OCI-LY1 (cell line): Measurements from ENCODE around the gene WDR17.
"Not testable (repeated sequence)": the region's sequence is repeated elsewhere in the genome, so short reads cannot be mapped to it uniquely, and the experiment has no call there.

Experiments
- H2AFZ ChIP-seq: fragments of 200-600 bp; sonication (generic), shearing (Covaris generic); 2 replicates; pipeline ENCODE4 v1.6.0; 2014; ENCODE audit warnings: antibody characterized with exemption, mild to moderate bottlenecking, low read length
- H3F3A ChIP-seq: fragments of 200-600 bp; sonication (generic), shearing (Covaris generic); 2 replicates; pipeline ENCODE4 v1.6.0; 2014; ENCODE audit warnings: mild to moderate bottlenecking, antibody characterized with exemption, low read length, moderate library complexity; ENCODE audit not compliant: insufficient read depth
- H3K27ac ChIP-seq: fragments of 200-600 bp; sonication (generic); 2 replicates; pipeline ENCODE4 v1.5.1; 2014; ENCODE audit warnings: low read length, mixed run types, mild to moderate bottlenecking, low read depth; ENCODE audit not compliant: poor library complexity, severe bottlenecking
- H3K27me3 ChIP-seq: fragments of 200-600 bp; sonication (generic); 2 replicates; pipeline ENCODE4 v1.6.0; 2014; ENCODE audit warnings: antibody characterized with exemption, mild to moderate bottlenecking, low read length, moderate library complexity; ENCODE audit not compliant: insufficient read depth
- H3K36me3 ChIP-seq: fragments of 200-600 bp; sonication (generic); 2 replicates; pipeline ENCODE4 v1.6.1; 2014; ENCODE audit warnings: mild to moderate bottlenecking, antibody characterized with exemption, low read length, moderate library complexity, mixed read lengths; ENCODE audit not compliant: insufficient read depth
- H3K4me1 ChIP-seq: fragments of 200-600 bp; sonication (generic); 2 replicates; pipeline ENCODE4 v1.5.1; 2014; ENCODE audit warnings: mild to moderate bottlenecking, low read length, moderate library complexity; ENCODE audit not compliant: insufficient read depth, severe bottlenecking
- H3K4me2 ChIP-seq: fragments of 200-600 bp; sonication (generic), shearing (Covaris generic); 2 replicates; pipeline ENCODE4 v1.6.1; 2014; ENCODE audit warnings: low read length
- H3K4me3 ChIP-seq: fragments of 200-600 bp; sonication (generic); 2 replicates; pipeline ENCODE4 v1.5.1; 2014; ENCODE audit warnings: low read length, low read depth, mild to moderate bottlenecking, mixed read lengths; ENCODE audit not compliant: poor library complexity, severe bottlenecking
- H3K79me2 ChIP-seq: fragments of 200-600 bp; shearing (Covaris generic); 2 replicates; pipeline ENCODE4 v1.6.1; 2016; ENCODE audit warnings: mixed run types, low read length, mixed read lengths; ENCODE audit not compliant: insufficient read depth
- H3K9ac ChIP-seq: fragments of 200-600 bp; sonication (generic), shearing (Covaris generic); 2 replicates; pipeline ENCODE4 v1.6.1; 2014; ENCODE audit warnings: mild to moderate bottlenecking, low read length, mixed read lengths
- H3K9me2 ChIP-seq: fragments of 200-600 bp; sonication (generic), shearing (Covaris generic); 2 replicates; pipeline ENCODE4 v1.6.1; 2014; ENCODE audit warnings: low read depth, mild to moderate bottlenecking, low read length, mixed read lengths
- H3K9me3 ChIP-seq: fragments of 200-600 bp; shearing (Covaris generic); 2 replicates; pipeline ENCODE4 v1.6.1; 2014; ENCODE audit warnings: low read length, mixed read lengths
- H4K20me1 ChIP-seq: fragments of 200-600 bp; sonication (generic), shearing (Covaris generic); 2 replicates; pipeline ENCODE4 v1.6.0; 2016; ENCODE audit warnings: mild to moderate bottlenecking, low read length; ENCODE audit not compliant: insufficient read depth
- EZH2 ChIP-seq: fragments of 200-600 bp; sonication (generic), shearing (Covaris generic); IDR thresholded peaks from 2 replicates; pipeline ENCODE4 v1.8.0; 2017; ENCODE audit warnings: borderline replicate concordance, mixed run types, mild to moderate bottlenecking, antibody characterized with exemption, low read length, moderate library complexity, mixed read lengths
- TF ChIP-seq, protein P1 (sequence below): fragments of 200-600 bp; sonication (generic), shearing (Covaris generic); IDR thresholded peaks from 2 replicates; pipeline ENCODE4 v1.5.1; 2017; ENCODE audit warnings: mild to moderate bottlenecking, antibody characterized with exemption, low read length, moderate library complexity, mixed read lengths

The WDR17 gene

DNA sequence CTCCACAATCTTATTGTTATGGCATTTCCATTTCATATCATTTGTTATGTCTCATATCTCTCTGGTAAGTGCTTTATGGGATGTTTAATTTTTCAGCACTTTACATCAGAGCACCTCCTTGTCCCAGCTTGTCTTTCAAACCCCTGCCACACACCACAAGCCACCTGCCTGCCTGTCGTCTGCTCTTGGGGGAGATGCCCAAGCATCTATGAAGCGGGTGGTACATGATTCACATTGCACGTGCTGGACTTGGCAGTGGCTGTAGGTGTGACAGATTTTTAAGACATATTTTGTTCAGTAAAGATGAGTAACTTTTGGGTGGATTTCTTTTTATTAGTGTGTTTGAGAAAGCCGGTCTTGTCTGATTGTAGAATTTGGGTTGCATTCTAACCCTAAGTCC is 143.9 kb downstream of the WDR17 start:
- H3K4me2 ChIP-seq, result no peak overlapping the region
- TF ChIP-seq EZH2, result no peak
- TF ChIP-seq, protein P1, sequence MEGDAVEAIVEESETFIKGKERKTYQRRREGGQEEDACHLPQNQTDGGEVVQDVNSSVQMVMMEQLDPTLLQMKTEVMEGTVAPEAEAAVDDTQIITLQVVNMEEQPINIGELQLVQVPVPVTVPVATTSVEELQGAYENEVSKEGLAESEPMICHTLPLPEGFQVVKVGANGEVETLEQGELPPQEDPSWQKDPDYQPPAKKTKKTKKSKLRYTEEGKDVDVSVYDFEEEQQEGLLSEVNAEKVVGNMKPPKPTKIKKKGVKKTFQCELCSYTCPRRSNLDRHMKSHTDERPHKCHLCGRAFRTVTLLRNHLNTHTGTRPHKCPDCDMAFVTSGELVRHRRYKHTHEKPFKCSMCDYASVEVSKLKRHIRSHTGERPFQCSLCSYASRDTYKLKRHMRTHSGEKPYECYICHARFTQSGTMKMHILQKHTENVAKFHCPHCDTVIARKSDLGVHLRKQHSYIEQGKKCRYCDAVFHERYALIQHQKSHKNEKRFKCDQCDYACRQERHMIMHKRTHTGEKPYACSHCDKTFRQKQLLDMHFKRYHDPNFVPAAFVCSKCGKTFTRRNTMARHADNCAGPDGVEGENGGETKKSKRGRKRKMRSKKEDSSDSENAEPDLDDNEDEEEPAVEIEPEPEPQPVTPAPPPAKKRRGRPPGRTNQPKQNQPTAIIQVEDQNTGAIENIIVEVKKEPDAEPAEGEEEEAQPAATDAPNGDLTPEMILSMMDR, result no peak

DNA sequence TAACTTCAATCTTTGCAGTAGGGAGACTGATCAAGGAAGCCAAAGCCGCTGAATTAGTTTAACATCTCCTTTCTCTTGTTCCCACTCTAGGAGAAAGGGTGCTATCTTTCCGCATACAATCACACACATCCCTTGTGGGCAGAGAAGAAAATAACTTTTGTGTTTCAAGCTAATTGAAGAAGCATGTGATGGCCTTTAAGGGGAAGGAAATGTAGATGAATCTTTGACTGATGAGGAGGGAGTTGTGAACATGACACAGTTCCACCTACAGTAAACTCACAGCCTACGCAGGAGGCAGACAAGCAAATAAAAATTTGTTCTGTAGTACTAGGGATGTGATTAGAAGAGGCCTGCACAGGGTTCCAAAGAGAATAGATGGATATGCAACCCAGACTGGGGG is 144.5 kb downstream of the WDR17 start:
- no peaks in the 10 kb centered on the region for H3K36me3 ChIP-seq
- H3K9me2 ChIP-seq, result no peaks in the 10 kb centered on the region
- H3F3A ChIP-seq, result no peaks in the 10 kb centered on the region
- H3K4me3 ChIP-seq, result no peak overlapping the region
- H3K4me2 ChIP-seq, result no peak overlapping the region
- H3K9me3 ChIP-seq, result no peaks in the 10 kb centered on the region
- H3K9ac ChIP-seq, result no peak overlapping the region
- no peaks in the 10 kb centered on the region for H3K79me2 ChIP-seq
- H4K20me1 ChIP-seq, result no peaks in the 10 kb centered on the region
- no peak overlapping the region for H3K27ac ChIP-seq
- H3K27me3 ChIP-seq, result no peaks in the 10 kb centered on the region
- no peak overlapping the region for H2AFZ ChIP-seq
- no peak for TF ChIP-seq EZH2
- TF ChIP-seq, protein P1, result no peak
- H3K4me1 ChIP-seq, result no peaks in the 10 kb centered on the region

More for the DNA sequence above, 143.9 kb downstream of the WDR17 start:
- Histone ChIP-seq H3K9ac (no peak overlapping the region), H3K9me3 (no peaks in the 10 kb centered on the region), H3F3A (no peaks in the 10 kb centered on the region), H3K36me3 (no peaks in the 10 kb centered on the region), H3K9me2 (no peaks in the 10 kb centered on the region), H3K4me3 (no peak overlapping the region), H2AFZ (no peak overlapping the region), H3K27ac (no peak overlapping the region), H3K79me2 (no peaks in the 10 kb centered on the region), H4K20me1 (no peaks in the 10 kb centered on the region), H3K27me3 (no peaks in the 10 kb centered on the region), H3K4me1 (no peaks in the 10 kb centered on the region)

DNA sequence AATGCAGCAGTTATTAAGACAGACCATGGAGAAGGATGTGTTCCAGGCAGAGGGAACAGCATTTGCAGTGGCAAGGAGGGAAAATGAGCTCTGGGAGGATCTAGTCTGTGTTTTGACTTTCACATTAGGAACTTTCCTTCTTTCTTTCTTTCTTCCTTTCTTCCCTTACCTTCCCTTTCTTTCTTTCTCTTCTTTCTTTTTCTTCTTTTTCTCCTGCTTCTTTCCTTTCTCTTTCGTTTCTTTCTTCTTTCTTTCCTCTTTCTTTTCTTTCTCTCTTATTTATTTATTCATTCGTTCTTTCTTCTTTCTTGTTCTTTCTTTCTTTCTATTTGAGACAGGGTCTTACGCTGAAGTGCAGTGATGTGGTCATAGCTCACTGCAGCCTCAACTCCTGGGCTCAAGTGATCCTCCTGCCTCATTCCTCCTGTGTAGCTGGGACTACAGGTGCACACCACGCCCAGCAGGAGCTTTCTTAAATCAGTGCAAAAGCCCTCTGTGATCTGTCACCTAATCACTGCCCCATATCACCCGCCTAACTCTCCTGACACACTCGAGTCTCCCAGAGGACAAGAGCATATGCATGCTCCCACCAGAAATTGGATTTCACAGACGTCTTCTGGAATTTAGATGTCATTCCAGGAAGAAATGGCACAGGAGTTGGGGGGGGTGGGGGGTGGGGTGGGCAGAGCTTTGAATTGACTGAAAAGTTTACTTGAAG is 145.1 kb downstream of the WDR17 start:
- Histone ChIP-seq H3K27me3 (no peaks in the 10 kb centered on the region), H3K4me2 (no peak overlapping the region), H2AFZ (no peak overlapping the region), H3K27ac (no peak overlapping the region), H3K4me1 (no peaks in the 10 kb centered on the region), H3K9ac (no peak overlapping the region), H3K79me2 (no peaks in the 10 kb centered on the region), H3K4me3 (no peak overlapping the region), H3K36me3 (no peaks in the 10 kb centered on the region), H3K9me2 (no peaks in the 10 kb centered on the region), H3F3A (no peaks in the 10 kb centered on the region), H4K20me1 (no peaks in the 10 kb centered on the region), H3K9me3 (no peaks in the 10 kb centered on the region)
- no peak for TF ChIP-seq EZH2
- TF ChIP-seq, protein P1, result no peak

DNA sequence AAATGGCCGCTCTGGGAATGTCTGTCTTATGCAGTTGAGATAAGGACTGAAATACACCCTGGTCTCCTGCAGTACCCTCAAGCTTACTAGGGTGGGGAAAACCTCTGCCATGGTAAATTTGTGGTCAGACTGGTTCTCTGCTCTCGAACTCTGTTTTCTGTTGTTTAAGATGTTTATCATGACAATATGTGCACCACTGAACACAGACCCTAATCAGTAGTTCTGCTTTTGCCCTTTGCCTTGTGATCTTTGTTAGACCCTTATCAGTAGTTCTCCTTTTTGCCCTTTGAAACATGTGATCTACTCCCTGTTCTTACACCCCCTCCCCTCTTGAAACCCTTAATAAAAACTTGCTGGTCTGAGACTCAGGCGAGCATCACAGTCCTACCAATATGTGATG is 146.7 kb downstream of the WDR17 start:
- H3K4me2 ChIP-seq, H4K20me1 ChIP-seq, H3K4me3 ChIP-seq, H3K36me3 ChIP-seq, H2AFZ ChIP-seq, H3K9ac ChIP-seq, H3K27ac ChIP-seq, H3K79me2 ChIP-seq, H3F3A ChIP-seq, H3K4me1 ChIP-seq, H3K9me2 ChIP-seq, H3K27me3 ChIP-seq, H3K9me3 ChIP-seq: not testable (repeated sequence)
